ENCODE results near the gene VAMP7. TPM values are rescaled to one million over a fixed set of nuclear protein-coding genes. Genes with fewer than 3 reads are reported as not detected.

Gene VAMP7
- total and polyA plus RNA-seq, 10 of the 15 experiments (the other 5 are each of a cell fraction or from before 2014, with no cell fraction given), result 15.1 to 52.4 (median 35.8) TPM

DNA sequence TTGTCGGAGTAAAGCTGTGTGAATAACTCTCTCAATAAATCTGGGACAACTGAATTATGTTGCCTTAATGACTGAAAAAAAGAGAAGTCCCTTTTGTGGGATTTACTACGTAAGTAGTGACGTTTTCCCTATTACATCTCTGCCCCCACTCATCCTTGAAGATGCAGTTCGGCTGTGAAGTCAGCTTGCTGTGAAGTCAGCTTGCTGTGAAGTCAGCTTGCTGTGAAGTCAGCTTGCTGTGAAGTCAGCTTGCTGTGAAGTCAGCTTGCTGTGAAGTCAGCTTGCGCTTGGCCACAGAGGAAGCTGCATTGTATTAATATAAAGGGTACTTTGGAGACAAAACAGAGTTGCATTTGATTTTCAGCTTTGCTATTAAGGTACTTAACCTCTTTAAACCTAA, 8.0 kb upstream of the VAMP7 start:
- Histone ChIP-seq H3K36me3 (ENCODE audit: control insufficient read depth in 2 of 2, insufficient read depth in 2 of 2, low read length in 1 of 2) (no peaks in the 10 kb centered on the region), H3K4me3 (no peak overlapping the region), H3K27ac (ENCODE audit: control insufficient read depth, insufficient read depth) (no peak overlapping the region), H3K27me3 (replicated peaks in 1 of 2; ENCODE audit: control insufficient read depth in 2 of 2, insufficient read depth in 2 of 2, low read length in 1 of 2) (no peaks in the 10 kb centered on the region), H3K79me2 (ENCODE audit: control insufficient read depth, insufficient read depth, low read length) (no peaks in the 10 kb centered on the region), H3K4me2 (ENCODE audit: control insufficient read depth, insufficient read depth) (no peak overlapping the region), H4K20me1 (ENCODE audit: control insufficient read depth, insufficient read depth) (no peaks in the 10 kb centered on the region), H2AFZ (ENCODE audit: control insufficient read depth, low read depth, low read length) (no peak overlapping the region), H3K4me1 (ENCODE audit: control insufficient read depth, insufficient read depth, low read length) (no peaks in the 10 kb centered on the region), H3K9me3 (replicated peaks; ENCODE audit: control insufficient read depth, insufficient read depth, low read length) (no peaks in the 10 kb centered on the region; the same call in 2 of the 3 replicates), H3K9ac (ENCODE audit: control insufficient read depth, insufficient read depth, low read length) (no peak overlapping the region)
- SMC1A ChIA-PET (ENCODE audit: uncharacterized antibody, unreplicated experiment), result no interaction called here
- POLR2A ChIA-PET, result no interaction called here
- intact Hi-C loops (cut with micrococcal nuclease; ENCODE audit: unreplicated experiment) (no loop called here), in situ Hi-C loops (cut with MboI) (no loop called here)
- BruUV-seq (replicated peaks), result no TSS peak
- RAD21 ChIA-PET (ENCODE audit: unreplicated experiment), result no interaction called here
- no peak for FAIRE-seq
- DNase-seq (ENCODE audit: low read depth, low spot score), result no peak
- ATAC-seq, result no peak
- CTCF ChIA-PET, result no interaction called here
- WGBS (ENCODE audit: insufficient coverage, insufficient replicate concordance, low lambda C conversion rate, missing lambda C conversion rate), result 55% methylated on average over 5 of the region's 5 CpGs
- TF ChIP-seq MYC (IDR thresholded peaks at IDR 0.05; ENCODE audit: insufficient read depth, insufficient read length, insufficient replicate concordance, low read length, severe bottlenecking), result no peak
- no peak for TF ChIP-seq STAT1 (conservative IDR thresholded peaks at IDR 0.05)
- TF ChIP-seq SUZ12 (IDR thresholded peaks at IDR 0.05; ENCODE audit: unreplicated experiment), result no peak
- TF ChIP-seq CHD4 (IDR thresholded peaks at IDR 0.05), result no peak
- TF ChIP-seq, protein P1, sequence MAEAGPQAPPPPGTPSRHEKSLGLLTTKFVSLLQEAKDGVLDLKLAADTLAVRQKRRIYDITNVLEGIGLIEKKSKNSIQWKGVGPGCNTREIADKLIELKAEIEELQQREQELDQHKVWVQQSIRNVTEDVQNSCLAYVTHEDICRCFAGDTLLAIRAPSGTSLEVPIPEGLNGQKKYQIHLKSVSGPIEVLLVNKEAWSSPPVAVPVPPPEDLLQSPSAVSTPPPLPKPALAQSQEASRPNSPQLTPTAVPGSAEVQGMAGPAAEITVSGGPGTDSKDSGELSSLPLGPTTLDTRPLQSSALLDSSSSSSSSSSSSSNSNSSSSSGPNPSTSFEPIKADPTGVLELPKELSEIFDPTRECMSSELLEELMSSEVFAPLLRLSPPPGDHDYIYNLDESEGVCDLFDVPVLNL (IDR thresholded peaks at IDR 0.05; ENCODE audit: low read depth, low read length), result no peak
- TF ChIP-seq, protein P2, sequence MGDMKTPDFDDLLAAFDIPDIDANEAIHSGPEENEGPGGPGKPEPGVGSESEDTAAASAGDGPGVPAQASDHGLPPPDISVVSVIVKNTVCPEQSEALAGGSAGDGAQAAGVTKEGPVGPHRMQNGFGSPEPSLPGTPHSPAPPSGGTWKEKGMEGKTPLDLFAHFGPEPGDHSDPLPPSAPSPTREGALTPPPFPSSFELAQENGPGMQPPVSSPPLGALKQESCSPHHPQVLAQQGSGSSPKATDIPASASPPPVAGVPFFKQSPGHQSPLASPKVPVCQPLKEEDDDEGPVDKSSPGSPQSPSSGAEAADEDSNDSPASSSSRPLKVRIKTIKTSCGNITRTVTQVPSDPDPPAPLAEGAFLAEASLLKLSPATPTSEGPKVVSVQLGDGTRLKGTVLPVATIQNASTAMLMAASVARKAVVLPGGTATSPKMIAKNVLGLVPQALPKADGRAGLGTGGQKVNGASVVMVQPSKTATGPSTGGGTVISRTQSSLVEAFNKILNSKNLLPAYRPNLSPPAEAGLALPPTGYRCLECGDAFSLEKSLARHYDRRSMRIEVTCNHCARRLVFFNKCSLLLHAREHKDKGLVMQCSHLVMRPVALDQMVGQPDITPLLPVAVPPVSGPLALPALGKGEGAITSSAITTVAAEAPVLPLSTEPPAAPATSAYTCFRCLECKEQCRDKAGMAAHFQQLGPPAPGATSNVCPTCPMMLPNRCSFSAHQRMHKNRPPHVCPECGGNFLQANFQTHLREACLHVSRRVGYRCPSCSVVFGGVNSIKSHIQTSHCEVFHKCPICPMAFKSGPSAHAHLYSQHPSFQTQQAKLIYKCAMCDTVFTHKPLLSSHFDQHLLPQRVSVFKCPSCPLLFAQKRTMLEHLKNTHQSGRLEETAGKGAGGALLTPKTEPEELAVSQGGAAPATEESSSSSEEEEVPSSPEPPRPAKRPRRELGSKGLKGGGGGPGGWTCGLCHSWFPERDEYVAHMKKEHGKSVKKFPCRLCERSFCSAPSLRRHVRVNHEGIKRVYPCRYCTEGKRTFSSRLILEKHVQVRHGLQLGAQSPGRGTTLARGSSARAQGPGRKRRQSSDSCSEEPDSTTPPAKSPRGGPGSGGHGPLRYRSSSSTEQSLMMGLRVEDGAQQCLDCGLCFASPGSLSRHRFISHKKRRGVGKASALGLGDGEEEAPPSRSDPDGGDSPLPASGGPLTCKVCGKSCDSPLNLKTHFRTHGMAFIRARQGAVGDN (IDR thresholded peaks at IDR 0.05), result no peak

All from GM12878 (cell line).